SJCRH30 (cell line): ENCODE data around the gene MAPK11. TPM values are rescaled to one million over a fixed set of nuclear protein-coding genes. Genes with fewer than 3 reads are reported as not detected.

Source experiments
- DNase-seq, 2 experiments: peaks; one replicate each; pipeline ENCODE4 v3.0.0-alpha.2; 2015 to 2020
- H3K27ac ChIP-seq: fragments of 250-450 bp; sonication (Bioruptor Pico); 2 replicates; pipeline ENCODE4 v1.5.1; 2020; ENCODE audit warnings: mild to moderate bottlenecking, moderate library complexity
- H3K27me3 ChIP-seq: fragments of 250-450 bp; sonication (Bioruptor Pico); 2 replicates; pipeline ENCODE4 v1.5.1; 2020; ENCODE audit warnings: mild to moderate bottlenecking, moderate library complexity
- H3K36me3 ChIP-seq: fragments of 250-450 bp; sonication (Bioruptor Pico); 2 replicates; pipeline ENCODE4 v1.5.1; 2020; ENCODE audit warnings: mild to moderate bottlenecking, moderate library complexity
- H3K4me1 ChIP-seq: fragments of 250-450 bp; sonication (Bioruptor Pico); 2 replicates; pipeline ENCODE4 v1.5.1; 2020; ENCODE audit warnings: mild to moderate bottlenecking, moderate library complexity
- H3K4me3 ChIP-seq: fragments of 250-450 bp; sonication (Bioruptor Pico); 2 replicates; pipeline ENCODE4 v1.5.1; 2020; ENCODE audit warnings: mild to moderate bottlenecking, moderate library complexity
- H3K9me3 ChIP-seq: fragments of 250-450 bp; sonication (Bioruptor Pico); replicated peaks from 2 replicates; pipeline ENCODE4 v1.5.1; 2020; ENCODE audit warnings: mild to moderate bottlenecking, moderate library complexity
- total RNA-seq: library from RNA; depleted of rRNA; stranded (reverse); fragments of >200 nt; shearing (Covaris generic); gene quantifications from 2 replicates; pipeline ENCODE4 v1.2.3, GENCODE V29; 2014

Gene MAPK11
- total RNA-seq, 1 experiment from 2014 or later = 4.2 TPM

DNA sequence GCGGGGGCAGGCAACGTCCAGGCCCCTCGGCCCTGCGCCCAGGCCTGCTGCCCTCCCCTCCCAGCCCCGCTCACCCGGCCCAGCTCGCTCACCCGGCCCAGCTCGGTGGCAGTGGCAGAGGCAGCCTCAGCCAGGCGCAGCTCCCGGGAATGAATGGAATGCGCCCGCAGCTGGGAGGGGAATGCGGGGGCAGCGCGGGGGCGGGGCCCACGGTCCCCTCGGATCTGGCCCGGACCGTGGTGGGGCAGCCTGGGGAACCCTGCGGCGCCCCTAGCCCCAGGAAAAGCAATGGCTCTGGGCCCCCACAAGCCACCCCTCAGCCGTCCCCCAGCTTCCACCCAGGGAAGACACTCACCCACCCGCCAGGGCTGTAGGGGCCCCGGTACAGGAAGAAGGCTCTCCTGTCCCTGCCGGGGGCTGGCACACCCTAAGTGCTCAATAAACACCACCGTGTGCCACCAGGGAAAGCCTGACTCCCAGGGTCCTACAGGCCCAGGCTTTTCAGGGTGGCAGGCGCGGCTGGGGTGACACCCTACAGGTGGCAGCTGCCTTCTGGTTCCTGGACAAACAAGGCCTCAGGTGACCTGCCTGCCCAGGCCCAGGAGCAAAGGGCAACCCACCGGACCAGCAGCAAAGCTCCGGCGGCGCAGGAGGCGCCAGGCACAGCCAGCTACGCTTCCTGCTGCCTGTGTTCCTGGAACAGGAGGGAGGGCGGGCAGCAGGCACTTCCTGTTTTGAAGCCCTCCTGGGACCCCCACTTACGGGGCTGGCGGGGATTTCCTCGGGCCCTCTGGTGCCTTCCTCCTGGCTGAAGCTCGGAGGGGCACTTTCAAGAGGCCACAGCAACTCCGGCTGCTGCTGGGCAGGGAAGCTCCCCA, 23.5 kb upstream of the MAPK11 start:
- Histone ChIP-seq H3K4me3 (peak overlapping the region; percentile 33), H3K27ac (peak overlapping the region; percentile 50), H3K27me3 (no peaks in the 10 kb centered on the region), H3K36me3 (peaks cover 39% of the 10 kb centered on the region), H3K4me1 (peaks cover 23% of the 10 kb centered on the region), H3K9me3 (no peaks in the 10 kb centered on the region)
- DNase-seq = peak; percentile 68 to 80

DNA sequence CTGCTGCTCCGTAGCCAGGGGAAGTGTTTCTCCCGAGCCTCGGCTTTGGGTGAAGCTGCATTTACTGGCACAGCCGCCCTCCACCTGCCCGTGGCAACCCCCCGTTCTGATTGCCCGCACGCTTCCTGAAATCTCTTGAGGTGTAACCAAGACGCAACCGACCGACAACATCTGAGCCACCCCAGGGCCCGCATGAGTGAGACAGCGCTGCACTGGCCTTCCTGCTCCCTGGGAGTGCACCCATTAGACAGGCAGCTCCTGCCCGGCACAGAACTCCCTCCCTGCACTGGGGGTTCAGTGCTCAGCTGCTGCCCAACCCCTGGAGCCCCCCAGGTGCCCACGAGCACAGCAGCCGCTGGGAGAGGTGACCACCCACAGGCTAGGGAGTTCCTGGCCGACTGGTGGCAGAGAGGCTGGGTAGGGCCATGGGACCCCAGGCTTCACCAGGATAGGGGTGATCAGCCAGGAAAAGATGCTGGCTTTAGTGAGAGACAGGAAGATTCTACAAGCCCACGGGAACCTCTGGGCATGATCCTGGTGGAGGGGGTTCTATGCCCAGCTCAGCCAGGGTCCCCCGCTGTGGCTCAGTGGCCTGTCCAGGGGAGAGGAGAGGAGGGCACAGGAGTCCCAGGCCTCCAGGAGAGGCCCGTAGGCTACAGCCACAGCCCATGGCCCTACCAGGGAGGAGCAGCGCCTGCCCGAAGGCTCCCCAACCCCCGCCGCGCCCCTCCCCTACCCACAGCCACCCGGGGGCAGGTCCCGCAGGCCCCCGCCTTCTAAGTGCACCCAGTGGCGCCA, 22.7 kb upstream of the MAPK11 start:
- Histone ChIP-seq H3K36me3 (peaks cover 47% of the 10 kb centered on the region), H3K27me3 (no peaks in the 10 kb centered on the region), H3K27ac (peak overlapping the region; percentile 50), H3K9me3 (no peaks in the 10 kb centered on the region), H3K4me3 (peak overlapping the region; percentile 33), H3K4me1 (peaks cover 23% of the 10 kb centered on the region)
- no peak for DNase-seq

DNA sequence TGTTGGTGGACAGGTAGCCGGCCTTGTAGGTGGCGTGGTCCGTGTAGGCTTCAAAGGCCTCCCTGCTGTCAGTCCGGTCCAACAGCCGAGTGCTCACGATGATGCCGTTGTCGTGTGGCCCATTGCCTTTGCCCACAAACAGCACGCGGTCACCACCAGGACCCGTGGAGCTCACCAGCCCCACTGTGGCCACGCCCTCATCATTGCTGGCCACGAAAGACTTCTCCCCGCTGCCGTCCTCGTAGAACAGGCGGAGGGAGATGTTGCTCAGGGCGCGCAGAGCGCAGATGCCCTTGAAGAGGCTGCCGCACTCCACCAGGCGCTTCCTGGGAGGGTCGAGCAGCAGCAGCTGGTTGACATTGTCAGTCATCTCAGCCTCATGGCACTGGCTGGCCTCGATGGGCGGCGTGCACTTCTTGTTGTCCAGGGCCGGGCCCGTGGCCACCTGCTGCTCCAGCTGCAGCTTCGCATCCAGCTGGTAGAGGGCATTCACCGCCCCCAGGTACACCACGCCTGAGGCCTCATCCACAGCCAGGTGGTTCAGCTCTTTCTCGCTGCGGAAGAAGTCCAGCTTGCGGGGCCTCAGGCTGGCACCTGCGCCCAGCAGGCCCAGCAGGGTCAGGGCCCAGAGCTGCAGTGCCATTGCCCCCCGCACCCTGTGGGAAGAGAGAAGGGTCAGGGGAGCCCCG, 19.9 kb upstream of the MAPK11 start:
- Histone ChIP-seq H3K27me3 (no peaks in the 10 kb centered on the region), H3K4me1 (peaks cover 23% of the 10 kb centered on the region), H3K4me3 (no peak overlapping the region), H3K27ac (no peak overlapping the region), H3K36me3 (peaks cover 67% of the 10 kb centered on the region), H3K9me3 (no peaks in the 10 kb centered on the region)
- DNase-seq = no peak

DNA sequence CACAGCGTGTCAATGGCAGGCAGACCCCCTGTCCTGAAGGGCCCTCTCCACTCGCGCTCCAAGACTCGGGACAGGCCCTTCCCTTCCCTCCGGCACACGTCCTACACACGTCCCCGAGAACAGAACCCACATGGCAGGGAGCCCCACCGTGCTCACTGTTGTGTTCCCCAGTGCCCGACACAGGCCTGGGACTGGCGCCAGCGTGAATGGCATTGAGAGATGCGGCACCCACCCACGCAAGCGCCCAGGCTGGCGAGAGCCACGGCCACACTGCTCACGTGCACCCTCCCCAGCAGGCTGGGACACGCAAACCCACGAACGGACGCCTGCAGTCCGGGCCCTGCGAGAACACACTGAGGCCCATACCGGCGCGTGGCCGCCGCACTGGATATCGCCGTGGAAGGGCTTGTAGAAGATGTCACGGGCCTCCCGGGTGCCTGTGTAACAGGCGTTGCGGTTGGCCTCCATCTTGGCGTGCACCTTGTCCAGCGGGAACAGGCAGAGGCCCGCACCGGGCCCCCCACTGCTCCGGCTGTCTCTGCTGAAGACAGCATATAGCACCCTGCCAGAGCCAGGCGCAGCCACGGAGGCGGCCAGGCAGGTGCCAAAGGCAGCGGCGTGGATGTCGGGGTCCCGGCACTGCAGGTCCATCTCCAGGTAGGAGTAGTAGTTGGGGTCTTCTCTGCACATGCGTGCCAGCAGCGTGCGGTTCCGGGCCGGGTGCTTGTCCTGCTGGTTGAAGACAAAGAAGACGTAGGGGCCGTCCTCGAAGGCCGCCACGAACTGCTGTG, 19.2 kb upstream of the MAPK11 start:
- H3K27me3 ChIP-seq = no peaks in the 10 kb centered on the region
- H3K36me3 ChIP-seq = peaks cover 73% of the 10 kb centered on the region
- no peaks in the 10 kb centered on the region for H3K9me3 ChIP-seq
- DNase-seq = no peak
- H3K4me1 ChIP-seq = peaks cover 19% of the 10 kb centered on the region
- H3K4me3 ChIP-seq = no peak overlapping the region
- no peak overlapping the region for H3K27ac ChIP-seq

DNA sequence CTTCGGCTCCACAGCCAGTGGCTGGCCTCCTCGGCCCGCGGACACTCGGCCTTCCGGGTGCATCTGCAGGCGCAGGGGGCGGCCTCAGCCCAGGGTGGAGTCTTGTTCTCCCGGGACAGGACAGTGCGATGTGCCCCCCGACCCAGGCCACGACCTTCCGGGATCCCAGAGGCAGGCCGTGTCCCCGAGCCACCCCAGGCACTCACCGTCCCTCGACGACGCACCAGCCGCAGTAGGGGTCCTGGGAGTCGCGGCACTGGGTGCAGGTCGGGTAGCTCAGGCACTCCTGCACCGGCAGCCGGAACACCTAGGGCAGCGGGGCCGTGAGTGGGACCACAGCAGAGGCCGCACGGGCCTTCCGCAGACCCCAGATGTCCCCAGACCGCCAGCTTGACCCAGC, 17.6 kb upstream of the MAPK11 start:
- peaks cover 4% of the 10 kb centered on the region for H3K4me1 ChIP-seq
- no peaks in the 10 kb centered on the region for H3K27me3 ChIP-seq
- H3K36me3 ChIP-seq = peaks cover 85% of the 10 kb centered on the region
- H3K27ac ChIP-seq = no peak overlapping the region
- no peaks in the 10 kb centered on the region for H3K9me3 ChIP-seq
- no peak for DNase-seq
- H3K4me3 ChIP-seq = no peak overlapping the region

DNA sequence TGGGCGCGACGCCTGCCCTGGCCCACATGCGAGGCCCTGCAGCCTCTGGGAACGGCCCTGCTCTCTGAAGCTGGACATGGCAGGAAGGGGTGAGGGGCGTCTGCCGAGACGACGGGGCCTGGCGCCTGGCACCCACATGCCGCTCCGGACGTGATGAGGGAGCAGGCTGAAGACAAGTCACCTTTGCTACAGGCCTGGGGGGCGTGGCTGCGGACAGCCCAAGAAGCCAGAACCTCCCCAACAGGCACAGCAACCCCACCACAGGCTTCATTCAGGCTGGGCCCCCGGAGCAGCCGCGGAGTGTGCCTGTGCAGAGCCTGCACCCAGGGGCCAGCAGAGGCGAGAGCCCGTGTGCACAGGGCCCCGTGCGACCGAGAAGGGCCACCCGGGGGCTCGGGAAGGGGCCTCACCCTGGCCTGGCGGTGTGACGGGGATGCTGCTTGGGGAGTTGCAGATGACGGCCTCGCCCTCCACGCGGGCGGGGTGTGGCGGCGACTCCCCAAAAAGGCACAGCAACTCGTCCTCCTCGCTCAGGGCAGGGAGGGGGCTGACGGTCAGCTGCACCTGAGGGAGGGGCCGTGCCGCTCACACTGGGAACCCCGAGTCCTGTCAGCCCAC, 16.6 kb upstream of the MAPK11 start:
- H3K4me3 ChIP-seq = no peak overlapping the region
- no peak for DNase-seq
- no peaks in the 10 kb centered on the region for H3K4me1 ChIP-seq
- peaks cover 90% of the 10 kb centered on the region for H3K36me3 ChIP-seq
- no peaks in the 10 kb centered on the region for H3K9me3 ChIP-seq
- no peak overlapping the region for H3K27ac ChIP-seq
- no peaks in the 10 kb centered on the region for H3K27me3 ChIP-seq

DNA sequence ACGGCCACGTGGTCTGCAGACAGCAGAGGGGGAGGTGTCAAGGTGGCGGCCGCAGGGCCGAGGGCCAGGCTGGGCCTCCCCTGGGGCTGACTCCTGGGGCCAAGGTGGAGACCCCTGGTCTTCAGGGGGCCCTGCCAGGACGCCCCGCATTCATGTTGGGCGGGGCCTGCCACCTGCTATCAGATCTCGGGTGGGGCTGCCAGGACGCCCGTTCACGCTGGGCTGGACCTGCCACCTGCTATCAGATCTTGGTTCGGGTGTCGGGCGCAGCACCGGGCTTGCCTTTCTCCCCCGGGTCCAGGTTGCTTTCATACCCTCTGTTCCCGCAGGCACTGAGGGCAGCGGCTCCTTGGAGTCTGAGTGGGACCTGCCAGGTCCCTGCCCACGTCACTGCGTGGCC, 16.1 kb upstream of the MAPK11 start:
- no peaks in the 10 kb centered on the region for H3K27me3 ChIP-seq
- H3K4me3 ChIP-seq = no peak overlapping the region
- peaks cover 90% of the 10 kb centered on the region for H3K36me3 ChIP-seq
- H3K9me3 ChIP-seq = no peaks in the 10 kb centered on the region
- DNase-seq = no peak
- H3K4me1 ChIP-seq = no peaks in the 10 kb centered on the region
- H3K27ac ChIP-seq = no peak overlapping the region

DNA sequence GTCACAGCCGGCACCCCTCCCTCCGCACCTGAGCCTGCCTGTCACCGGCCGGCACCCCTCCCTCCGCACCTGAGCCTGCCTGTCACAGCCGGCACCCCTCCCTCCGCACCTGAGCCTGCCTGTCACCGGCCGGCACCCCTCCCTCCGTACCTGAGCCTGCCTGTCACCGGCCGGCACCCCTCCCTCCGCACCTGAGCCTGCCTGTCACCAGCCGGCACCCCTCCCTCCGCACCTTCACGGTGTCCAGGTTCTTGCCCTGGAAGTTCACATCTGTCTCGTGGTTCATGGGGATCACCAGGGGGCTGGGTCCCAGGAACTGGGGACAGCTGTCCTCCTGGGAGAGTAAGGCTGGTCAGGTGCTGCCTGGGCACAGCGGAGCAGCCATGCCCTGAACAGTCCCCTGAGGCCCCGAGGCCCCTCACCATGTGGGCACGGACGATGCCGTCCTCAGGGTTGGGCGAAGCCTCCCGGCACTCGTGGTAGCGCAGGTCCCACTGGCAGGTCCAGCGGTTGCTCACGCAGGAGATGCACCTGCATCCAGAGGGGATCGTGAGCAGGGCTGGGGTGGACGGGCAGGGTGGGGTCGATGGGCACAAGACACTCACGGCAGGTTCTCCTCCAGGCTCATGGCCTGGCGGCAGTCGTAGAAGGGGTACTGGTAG, 15.5 kb upstream of the MAPK11 start:
- Histone ChIP-seq H3K9me3 (no peaks in the 10 kb centered on the region), H3K4me1 (no peaks in the 10 kb centered on the region), H3K4me3 (no peak overlapping the region), H3K27me3 (no peaks in the 10 kb centered on the region), H3K36me3 (peaks cover 90% of the 10 kb centered on the region), H3K27ac (no peak overlapping the region)
- no peak for DNase-seq

DNA sequence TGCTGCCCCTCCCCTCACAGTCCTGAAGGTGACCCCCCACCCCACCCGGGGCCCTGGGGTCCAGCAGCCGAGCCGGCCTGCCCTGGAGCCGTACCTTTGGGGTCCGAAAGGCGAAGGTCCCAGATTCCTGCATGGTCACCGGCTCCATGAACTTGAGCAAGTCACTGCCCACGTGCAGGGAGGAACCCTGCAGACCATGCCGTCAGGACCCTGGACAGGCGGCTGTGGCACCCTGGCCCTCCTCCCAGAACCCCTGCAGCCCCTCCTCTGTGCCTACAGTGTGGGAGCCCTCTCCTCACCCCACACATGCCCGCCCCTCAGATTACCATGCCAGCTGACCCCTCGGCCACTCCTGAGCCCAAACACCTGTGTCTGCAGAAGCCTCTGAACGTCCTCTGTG, 14.3 kb upstream of the MAPK11 start:
- peaks cover 86% of the 10 kb centered on the region for H3K36me3 ChIP-seq
- no peak overlapping the region for H3K4me3 ChIP-seq
- no peaks in the 10 kb centered on the region for H3K9me3 ChIP-seq
- H3K27me3 ChIP-seq = no peaks in the 10 kb centered on the region
- no peaks in the 10 kb centered on the region for H3K4me1 ChIP-seq
- H3K27ac ChIP-seq = no peak overlapping the region
- DNase-seq = no peak

DNA sequence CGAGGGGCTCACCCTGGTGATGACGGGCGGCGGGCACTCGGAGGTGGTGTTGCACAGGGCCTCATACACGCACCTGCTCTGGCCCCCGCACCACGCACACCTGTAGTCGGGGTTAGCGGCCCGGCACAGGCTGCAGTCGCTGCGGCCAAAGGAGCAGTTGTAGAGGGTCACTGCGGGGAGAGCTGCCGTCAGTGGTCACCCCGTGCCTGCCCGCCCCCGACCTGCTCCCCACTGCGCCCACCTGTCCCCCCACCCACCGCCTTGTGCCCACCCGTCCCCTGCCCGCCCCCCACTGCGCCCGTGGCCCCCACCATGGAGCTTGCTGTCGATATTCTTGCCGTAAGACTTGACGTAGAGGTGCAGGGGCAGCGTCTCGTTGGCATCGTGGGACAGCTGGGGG, 13.6 kb upstream of the MAPK11 start:
- Histone ChIP-seq H3K4me3 (no peak overlapping the region), H3K27me3 (no peaks in the 10 kb centered on the region), H3K36me3 (peaks cover 86% of the 10 kb centered on the region), H3K27ac (no peak overlapping the region), H3K9me3 (no peaks in the 10 kb centered on the region), H3K4me1 (no peaks in the 10 kb centered on the region)
- DNase-seq = no peak

DNA sequence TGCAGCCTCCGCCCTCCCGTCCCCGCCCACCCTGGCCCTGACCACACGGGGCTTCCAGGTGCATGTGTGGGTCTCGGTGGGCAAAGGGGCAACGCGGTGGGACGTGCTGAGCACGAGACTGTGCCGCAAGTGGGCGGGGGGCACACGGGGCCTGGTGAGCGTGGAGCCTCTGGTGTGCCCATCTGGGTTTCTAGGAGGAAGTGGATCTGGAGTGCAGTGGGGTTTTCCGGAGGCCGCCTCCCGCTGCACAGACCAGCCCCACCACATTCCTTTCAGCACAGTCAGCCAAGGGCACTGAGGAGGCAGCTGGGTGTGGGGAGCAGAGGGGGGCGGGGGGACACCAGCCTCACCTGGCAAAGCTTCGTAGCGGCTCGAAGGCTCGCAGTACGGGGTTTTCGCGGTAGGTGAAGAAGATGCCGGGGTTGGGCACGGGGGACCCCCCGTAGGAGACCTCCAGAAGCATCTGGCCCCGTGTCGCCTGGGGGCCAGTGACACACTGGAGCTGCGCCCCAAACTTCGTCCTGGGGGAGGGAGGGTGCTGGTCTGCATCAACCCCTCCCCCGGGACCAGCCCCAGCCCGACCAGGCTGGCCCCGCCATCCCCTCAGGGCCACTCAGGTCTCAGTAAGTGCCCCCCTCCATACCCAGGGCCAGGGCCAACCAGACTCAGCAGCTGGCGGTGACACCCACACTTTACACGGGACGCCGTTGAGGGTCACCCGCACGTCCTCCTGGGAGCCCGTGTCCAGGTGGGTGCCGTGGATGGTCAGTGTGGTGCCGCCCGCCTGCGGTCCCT, 12.4 kb upstream of the MAPK11 start:
- Histone ChIP-seq H3K9me3 (no peaks in the 10 kb centered on the region), H3K36me3 (peaks cover 86% of the 10 kb centered on the region), H3K4me1 (no peaks in the 10 kb centered on the region), H3K4me3 (no peak overlapping the region), H3K27ac (no peak overlapping the region), H3K27me3 (no peaks in the 10 kb centered on the region)
- DNase-seq = no peak

DNA sequence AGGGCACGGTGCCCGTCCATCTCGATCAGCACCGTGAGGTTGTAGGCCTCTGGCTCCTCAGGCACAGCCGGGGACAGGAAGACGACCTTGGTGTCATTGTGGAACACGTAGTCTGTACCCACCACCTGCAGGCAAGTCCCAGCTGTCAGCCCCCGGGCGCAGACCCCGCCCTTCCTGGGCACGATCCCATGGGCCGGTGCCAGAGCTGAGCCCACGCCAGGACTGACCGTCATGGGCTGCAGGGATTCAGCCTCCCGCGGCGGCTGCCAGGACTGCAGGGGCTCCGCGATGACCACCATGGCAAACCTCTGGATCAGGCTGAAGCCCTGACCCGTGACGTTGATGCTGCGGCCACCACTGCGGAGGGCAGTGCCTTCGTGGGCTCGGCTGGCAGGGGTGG, 11.8 kb upstream of the MAPK11 start:
- no peak overlapping the region for H3K27ac ChIP-seq
- H3K27me3 ChIP-seq = no peaks in the 10 kb centered on the region
- H3K4me3 ChIP-seq = no peak overlapping the region
- no peak for DNase-seq
- H3K9me3 ChIP-seq = no peaks in the 10 kb centered on the region
- H3K4me1 ChIP-seq = no peaks in the 10 kb centered on the region
- peaks cover 86% of the 10 kb centered on the region for H3K36me3 ChIP-seq

DNA sequence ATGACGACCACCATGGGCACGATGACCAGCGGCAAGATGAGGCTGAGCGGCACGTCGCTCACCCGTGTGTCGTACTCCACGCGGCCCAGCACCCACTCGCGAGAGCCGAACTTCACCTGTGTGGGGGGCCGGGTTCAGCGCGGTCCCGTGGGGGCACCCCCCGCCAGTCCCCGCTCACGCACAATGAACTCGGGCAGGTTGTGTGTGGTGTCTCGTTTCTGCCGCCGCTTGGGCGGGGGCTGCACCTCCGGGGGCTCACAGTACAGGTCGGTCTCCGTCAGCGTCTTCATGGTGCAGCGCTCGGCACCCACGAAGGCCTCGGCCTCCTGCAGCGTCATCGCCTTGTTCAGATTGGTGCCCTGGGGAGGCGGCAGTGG, 11.2 kb upstream of the MAPK11 start:
- Histone ChIP-seq H3K27ac (no peak overlapping the region), H3K36me3 (peaks cover 86% of the 10 kb centered on the region), H3K4me1 (no peaks in the 10 kb centered on the region), H3K4me3 (no peak overlapping the region), H3K9me3 (no peaks in the 10 kb centered on the region), H3K27me3 (no peaks in the 10 kb centered on the region)
- no peak for DNase-seq
